SK-N-MC (cell line): ENCODE measurements around the gene TARBP1.

Experiments used
- EZH2 ChIP-seq: fragments of 200-600 bp; sonication (generic); IDR thresholded peaks from one replicate; pipeline ENCODE4 v1.6.1; 2017; ENCODE audit warnings: antibody characterized with exemption
- FOXP2 ChIP-seq: optimal IDR thresholded peaks from 2 replicates; pipeline ENCODE3; 2011; ENCODE audit warnings: mild to moderate bottlenecking, moderate library complexity; ENCODE audit not compliant: insufficient read depth; ENCODE audit errors: extremely low read length, control extremely low read depth
- POLR2AphosphoS5 ChIP-seq: IDR thresholded peaks from 2 replicates; pipeline ENCODE4 v1.6.1; 2012; ENCODE audit warnings: mild to moderate bottlenecking, low read depth, low read length, borderline replicate concordance

GRCh38 chr1:234388094-234388493 lies 90.9 kb downstream of the TARBP1 start:
- TF ChIP-seq POLR2AphosphoS5 (no peak), EZH2 (no peak), FOXP2 (no peak)
